Measurements from ENCODE around the gene TRUB1. TPM values are rescaled to one million over a fixed set of nuclear protein-coding genes. Genes with fewer than 3 reads are reported as not detected.
"Not testable (repeated sequence)": the region's sequence is repeated elsewhere in the genome, so short reads cannot be mapped to it uniquely, and the experiment has no call there.

The TRUB1 gene
- total RNA-seq (2021): 11.5 and 14.2 TPM in 2 replicates
- Bru-seq, nascent RNA: percentile 74 among the genes with signal in this experiment
- percentile 69 among the genes with signal in this experiment for BruChase-seq, experiment 1, labeled RNA remaining after a 2-hour chase
- percentile 79 among the genes with signal in this experiment for BruChase-seq, experiment 2, labeled RNA remaining after a 6-hour chase
- long read RNA-seq, transcript TRUB1-201 (8 exons, 3,408 nt): major isoform, 37 of 40 reads
- long read RNA-seq, partial matches to known transcripts: 0 of 40 reads
- long read RNA-seq, other reads (novel, unspliced or antisense): 1 of 40 reads

GRCh38 chr10:114937962-114938855 is at the start of gene TRUB1:
TSS of gene TRUB1 (plus strand) at chr10:114938195. CDS start at chr10:114938254, 59 bp downstream.
- Histone ChIP-seq H3K27ac (peak within 1 kb of the TSS; percentile 63), H4K20me1 (ENCODE audit: insufficient read depth) (no peaks in the 10 kb centered on the region), H3K4me2 (peak within 1 kb of the TSS; percentile 87), H3K27me3 (ENCODE audit: insufficient read depth, low read depth) (no peaks in the 10 kb centered on the region), H3K4me3 (peak within 1 kb of the TSS; percentile 89), H3K36me3 (ENCODE audit: low read depth) (peaks cover 4% of the 10 kb centered on the region; the same call in 1 of the 2 replicates), H3K9me2 (ENCODE audit: insufficient read depth) (no peaks in the 10 kb centered on the region), H3K9me3 (ENCODE audit: insufficient read depth, low read depth) (no peaks in the 10 kb centered on the region), H2AFZ (peak within 1 kb of the TSS; percentile 95), H3F3A (ENCODE audit: insufficient read depth, low read depth) (no peaks in the 10 kb centered on the region), H3K4me1 (replicated peaks; ENCODE audit: insufficient read depth) (peaks cover 9% of the 10 kb centered on the region), H3K79me2 (ENCODE audit: low read depth) (peaks cover 28% of the 10 kb centered on the region)
- peak; percentile 72 to 84 for DNase-seq
- intact Hi-C loops (cut with micrococcal nuclease; ENCODE audit: unreplicated experiment): no loop called here
- ChIA-PET POLR2A (ENCODE audit: unreplicated experiment) (no interaction called here), CTCF (no interaction called here)
- TSS peak; percentile 71 for BruUV-seq (replicated peaks)
- TF ChIP-seq CTCF (conservative IDR thresholded peaks at IDR 0.05): no peak
- no peak for TF ChIP-seq EZH2 (IDR thresholded peaks at IDR 0.05; ENCODE audit: low read depth)

- H3K79me2 ChIP-seq (ENCODE audit: low read depth): no peaks in the 10 kb centered on the region
- H3K4me3 ChIP-seq: no peak overlapping the region
- no peaks in the 10 kb centered on the region for H4K20me1 ChIP-seq (ENCODE audit: insufficient read depth)
- H3K9me3 ChIP-seq (ENCODE audit: insufficient read depth, low read depth): no peaks in the 10 kb centered on the region
- H3K4me2 ChIP-seq: no peak overlapping the region
- BruUV-seq (replicated peaks): no TSS peak
- ChIA-PET CTCF (no interaction called here), POLR2A (ENCODE audit: unreplicated experiment) (no interaction called here)
- H3K4me1 ChIP-seq (replicated peaks; ENCODE audit: insufficient read depth): no peaks in the 10 kb centered on the region
- H3K9me2 ChIP-seq (ENCODE audit: insufficient read depth): no peaks in the 10 kb centered on the region
- H3K36me3 ChIP-seq (ENCODE audit: low read depth): no peaks in the 10 kb centered on the region
- no peak overlapping the region for H2AFZ ChIP-seq
- H3K27ac ChIP-seq: no peak overlapping the region
- no peaks in the 10 kb centered on the region for H3K27me3 ChIP-seq (ENCODE audit: insufficient read depth, low read depth)
- no peak for TF ChIP-seq CTCF (conservative IDR thresholded peaks at IDR 0.05)
- no peak for TF ChIP-seq EZH2 (IDR thresholded peaks at IDR 0.05; ENCODE audit: low read depth)
- DNase-seq: no peak
- intact Hi-C loops (cut with micrococcal nuclease; ENCODE audit: unreplicated experiment): no loop called here
- H3F3A ChIP-seq (ENCODE audit: insufficient read depth, low read depth): no peaks in the 10 kb centered on the region
Measured at GRCh38 chr10:114893251-114893650, 44.7 kb upstream of the TRUB1 start.

GRCh38 chr10:114894911-114895310 is 43.1 kb upstream of the TRUB1 start:
- no peaks in the 10 kb centered on the region for H3K9me2 ChIP-seq (ENCODE audit: insufficient read depth)
- no peak overlapping the region for H3K4me2 ChIP-seq
- no peak overlapping the region for H3K27ac ChIP-seq
- H3F3A ChIP-seq (ENCODE audit: insufficient read depth, low read depth): no peaks in the 10 kb centered on the region
- no peak for TF ChIP-seq CTCF (conservative IDR thresholded peaks at IDR 0.05)
- TF ChIP-seq EZH2 (IDR thresholded peaks at IDR 0.05; ENCODE audit: low read depth): no peak
- H3K79me2 ChIP-seq (ENCODE audit: low read depth): no peaks in the 10 kb centered on the region
- ChIA-PET POLR2A (ENCODE audit: unreplicated experiment) (no interaction called here), CTCF (no interaction called here)
- no peak overlapping the region for H2AFZ ChIP-seq
- no peak overlapping the region for H3K4me3 ChIP-seq
- H3K4me1 ChIP-seq (replicated peaks; ENCODE audit: insufficient read depth): no peaks in the 10 kb centered on the region
- no peaks in the 10 kb centered on the region for H3K9me3 ChIP-seq (ENCODE audit: insufficient read depth, low read depth)
- no peaks in the 10 kb centered on the region for H3K36me3 ChIP-seq (ENCODE audit: low read depth)
- intact Hi-C loops (cut with micrococcal nuclease; ENCODE audit: unreplicated experiment): no loop called here
- H3K27me3 ChIP-seq (ENCODE audit: insufficient read depth, low read depth): no peaks in the 10 kb centered on the region
- no TSS peak for BruUV-seq (replicated peaks)
- DNase-seq: no peak
- H4K20me1 ChIP-seq (ENCODE audit: insufficient read depth): no peaks in the 10 kb centered on the region

- H3F3A ChIP-seq (ENCODE audit: insufficient read depth, low read depth); intact Hi-C loops (cut with micrococcal nuclease; ENCODE audit: unreplicated experiment); H3K36me3 ChIP-seq (ENCODE audit: low read depth); H3K4me2 ChIP-seq; H3K79me2 ChIP-seq (ENCODE audit: low read depth); H3K9me2 ChIP-seq (ENCODE audit: insufficient read depth); H3K27ac ChIP-seq; H2AFZ ChIP-seq; POLR2A ChIA-PET (ENCODE audit: unreplicated experiment); H4K20me1 ChIP-seq (ENCODE audit: insufficient read depth); CTCF ChIA-PET; H3K4me1 ChIP-seq (replicated peaks; ENCODE audit: insufficient read depth); H3K27me3 ChIP-seq (ENCODE audit: insufficient read depth, low read depth); H3K9me3 ChIP-seq (ENCODE audit: insufficient read depth, low read depth); H3K4me3 ChIP-seq; BruUV-seq (replicated peaks); DNase-seq: not testable (repeated sequence)
Measured at GRCh38 chr10:114897011-114897410, 41.0 kb upstream of the TRUB1 start.

Data from PC-9 (cell line).